HCT116 (cell line): ENCODE data around the gene FBN1.

ENCODE experiments used
- CBX3 ChIP-seq: IDR thresholded peaks from 2 replicates; pipeline ENCODE4 v1.6.1; 2012; ENCODE audit warnings: low read depth
- EZH2 ChIP-seq: fragments of 200-600 bp; sonication (generic); IDR thresholded peaks from 2 replicates; pipeline ENCODE4 v1.6.1; 2017; ENCODE audit warnings: antibody characterized with exemption, mixed run types
- EZH2phosphoT487 ChIP-seq: fragments of 200-600 bp; IDR thresholded peaks from 2 replicates; pipeline ENCODE4 v1.6.1; 2018; ENCODE audit warnings: antibody characterized with exemption, borderline replicate concordance
- FOSL1 ChIP-seq: IDR thresholded peaks from 2 replicates; pipeline ENCODE4 v1.6.1; 2012; ENCODE audit warnings: low read depth
- JUND ChIP-seq: IDR thresholded peaks from 2 replicates; pipeline ENCODE4 v1.6.1; 2012
- POLR2A ChIP-seq: IDR thresholded peaks from 2 replicates; pipeline ENCODE4 v1.7.0; 2011; ENCODE audit warnings: borderline replicate concordance; ENCODE audit not compliant: insufficient read depth, insufficient read length; ENCODE audit errors: extremely low read depth
- POLR2AphosphoS5 ChIP-seq: IDR thresholded peaks from 2 replicates; pipeline ENCODE4 v1.6.1; 2011; ENCODE audit warnings: mild to moderate bottlenecking, low read depth, low read length, moderate library complexity
- RAD21 ChIP-seq: IDR thresholded peaks from 2 replicates; pipeline ENCODE4 v1.6.1; 2012; ENCODE audit warnings: low read depth, mild to moderate bottlenecking
- SIN3A ChIP-seq: IDR thresholded peaks from 2 replicates; pipeline ENCODE4 v1.6.1; 2012; ENCODE audit warnings: low read depth
- SP1 ChIP-seq: IDR thresholded peaks from 2 replicates; pipeline ENCODE4 v1.6.1; 2012; ENCODE audit warnings: low read depth
- TF ChIP-seq, protein P1 (sequence below), 3 experiments: fragments of 200-600 bp in 1 of 3; sonication (generic) in 1 of 3; IDR thresholded peaks in 2 of 3; conservative IDR thresholded peaks in 1 of 3; 2 replicates each; pipeline ENCODE4 v1.5.1; 2012 to 2017; ENCODE audit warnings: low read depth in 2 of 3, low read length in 2 of 3, antibody characterized with exemption in 1 of 3, borderline replicate concordance in 1 of 3, control low read depth in 1 of 3, mild to moderate bottlenecking in 1 of 3, mixed read lengths in 1 of 3, mixed run types in 1 of 3, moderate library complexity in 1 of 3; ENCODE audit not compliant: insufficient read depth in 1 of 3
- TF ChIP-seq, protein P2 (sequence below): IDR thresholded peaks from 2 replicates; pipeline ENCODE4 v1.6.1; 2012; ENCODE audit warnings: low read depth
- TF ChIP-seq, protein P3 (sequence below): IDR thresholded peaks from 2 replicates; pipeline ENCODE4 v1.6.1; 2012

DNA sequence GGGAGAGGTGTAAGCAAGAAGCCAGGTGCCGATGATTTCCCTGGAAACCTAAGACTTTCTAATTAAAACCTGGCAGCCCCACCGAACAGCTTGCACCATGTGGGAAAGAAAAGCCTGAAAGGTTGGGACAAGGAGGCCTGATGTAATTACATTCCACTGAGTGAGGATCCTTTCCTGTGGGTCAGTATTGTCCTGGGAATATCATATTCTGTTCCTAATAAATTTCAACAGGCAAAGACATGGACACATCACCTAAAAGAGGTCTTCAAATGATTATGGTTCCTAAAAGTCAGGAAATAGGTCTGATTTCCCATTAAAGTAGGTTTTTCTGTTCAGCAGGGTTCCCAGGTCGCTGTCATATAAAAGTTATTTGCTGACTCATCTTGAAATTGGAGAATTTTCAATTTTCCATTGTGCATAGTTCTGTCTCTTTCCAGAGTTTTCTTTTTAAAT is 255.8 kb downstream of the FBN1 start:
- TF ChIP-seq, protein P1, sequence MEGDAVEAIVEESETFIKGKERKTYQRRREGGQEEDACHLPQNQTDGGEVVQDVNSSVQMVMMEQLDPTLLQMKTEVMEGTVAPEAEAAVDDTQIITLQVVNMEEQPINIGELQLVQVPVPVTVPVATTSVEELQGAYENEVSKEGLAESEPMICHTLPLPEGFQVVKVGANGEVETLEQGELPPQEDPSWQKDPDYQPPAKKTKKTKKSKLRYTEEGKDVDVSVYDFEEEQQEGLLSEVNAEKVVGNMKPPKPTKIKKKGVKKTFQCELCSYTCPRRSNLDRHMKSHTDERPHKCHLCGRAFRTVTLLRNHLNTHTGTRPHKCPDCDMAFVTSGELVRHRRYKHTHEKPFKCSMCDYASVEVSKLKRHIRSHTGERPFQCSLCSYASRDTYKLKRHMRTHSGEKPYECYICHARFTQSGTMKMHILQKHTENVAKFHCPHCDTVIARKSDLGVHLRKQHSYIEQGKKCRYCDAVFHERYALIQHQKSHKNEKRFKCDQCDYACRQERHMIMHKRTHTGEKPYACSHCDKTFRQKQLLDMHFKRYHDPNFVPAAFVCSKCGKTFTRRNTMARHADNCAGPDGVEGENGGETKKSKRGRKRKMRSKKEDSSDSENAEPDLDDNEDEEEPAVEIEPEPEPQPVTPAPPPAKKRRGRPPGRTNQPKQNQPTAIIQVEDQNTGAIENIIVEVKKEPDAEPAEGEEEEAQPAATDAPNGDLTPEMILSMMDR (IDR thresholded peaks at IDR 0.05 in 2 of 3, conservative IDR thresholded peaks at IDR 0.05 in 1 of 3; ENCODE audit: borderline replicate concordance in 1 of 3, insufficient read depth in 1 of 3, low read depth in 2 of 3, low read length in 2 of 3): no peak
- no peak for TF ChIP-seq CBX3
- TF ChIP-seq JUND: no peak
- TF ChIP-seq EZH2: no peak
- no peak for TF ChIP-seq SP1
- TF ChIP-seq RAD21: no peak
- no peak for TF ChIP-seq POLR2A
- TF ChIP-seq POLR2AphosphoS5: no peak
- TF ChIP-seq, protein P2, sequence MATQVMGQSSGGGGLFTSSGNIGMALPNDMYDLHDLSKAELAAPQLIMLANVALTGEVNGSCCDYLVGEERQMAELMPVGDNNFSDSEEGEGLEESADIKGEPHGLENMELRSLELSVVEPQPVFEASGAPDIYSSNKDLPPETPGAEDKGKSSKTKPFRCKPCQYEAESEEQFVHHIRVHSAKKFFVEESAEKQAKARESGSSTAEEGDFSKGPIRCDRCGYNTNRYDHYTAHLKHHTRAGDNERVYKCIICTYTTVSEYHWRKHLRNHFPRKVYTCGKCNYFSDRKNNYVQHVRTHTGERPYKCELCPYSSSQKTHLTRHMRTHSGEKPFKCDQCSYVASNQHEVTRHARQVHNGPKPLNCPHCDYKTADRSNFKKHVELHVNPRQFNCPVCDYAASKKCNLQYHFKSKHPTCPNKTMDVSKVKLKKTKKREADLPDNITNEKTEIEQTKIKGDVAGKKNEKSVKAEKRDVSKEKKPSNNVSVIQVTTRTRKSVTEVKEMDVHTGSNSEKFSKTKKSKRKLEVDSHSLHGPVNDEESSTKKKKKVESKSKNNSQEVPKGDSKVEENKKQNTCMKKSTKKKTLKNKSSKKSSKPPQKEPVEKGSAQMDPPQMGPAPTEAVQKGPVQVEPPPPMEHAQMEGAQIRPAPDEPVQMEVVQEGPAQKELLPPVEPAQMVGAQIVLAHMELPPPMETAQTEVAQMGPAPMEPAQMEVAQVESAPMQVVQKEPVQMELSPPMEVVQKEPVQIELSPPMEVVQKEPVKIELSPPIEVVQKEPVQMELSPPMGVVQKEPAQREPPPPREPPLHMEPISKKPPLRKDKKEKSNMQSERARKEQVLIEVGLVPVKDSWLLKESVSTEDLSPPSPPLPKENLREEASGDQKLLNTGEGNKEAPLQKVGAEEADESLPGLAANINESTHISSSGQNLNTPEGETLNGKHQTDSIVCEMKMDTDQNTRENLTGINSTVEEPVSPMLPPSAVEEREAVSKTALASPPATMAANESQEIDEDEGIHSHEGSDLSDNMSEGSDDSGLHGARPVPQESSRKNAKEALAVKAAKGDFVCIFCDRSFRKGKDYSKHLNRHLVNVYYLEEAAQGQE: no peak
- TF ChIP-seq, protein P3, sequence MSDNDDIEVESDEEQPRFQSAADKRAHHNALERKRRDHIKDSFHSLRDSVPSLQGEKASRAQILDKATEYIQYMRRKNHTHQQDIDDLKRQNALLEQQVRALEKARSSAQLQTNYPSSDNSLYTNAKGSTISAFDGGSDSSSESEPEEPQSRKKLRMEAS: no peak
- TF ChIP-seq EZH2phosphoT487: no peak
- no peak for TF ChIP-seq SIN3A
- TF ChIP-seq FOSL1: no peak
